Neutrophil (primary cell): ENCODE results near the gene NBEA.
A peak's percentile ranks its signal among the peaks of the same experiment; 100 is the strongest.

Experiments used
- H3K27ac ChIP-seq: fragments of 200-600 bp; sonication (generic); 2 replicates; pipeline ENCODE4 v1.5.1; 2016; ENCODE audit warnings: mild to moderate bottlenecking, moderate library complexity
- H3K27me3 ChIP-seq: fragments of 200-600 bp; sonication (generic); 2 replicates; pipeline ENCODE4 v1.6.0; 2016; ENCODE audit warnings: mild to moderate bottlenecking
- H3K36me3 ChIP-seq: fragments of 200-600 bp; sonication (generic); 2 replicates; pipeline ENCODE4 v1.5.1; 2017
- H3K4me1 ChIP-seq, 2 experiments: fragments of 200-600 bp in 1 of 2; sonication (generic) in 1 of 2; 1 replicate in 1 of 2; 2 replicates in 1 of 2; pipeline versions ENCODE4 v1.5.1 to v1.6.1; 2013 to 2016; ENCODE audit warnings: low read depth in 1 of 2, low read length in 1 of 2, mild to moderate bottlenecking in 1 of 2, moderate library complexity in 1 of 2; ENCODE audit not compliant: control insufficient read depth in 1 of 2, insufficient read depth in 1 of 2
- H3K4me3 ChIP-seq, 2 experiments: fragments of 200-600 bp in 1 of 2; sonication (generic) in 1 of 2; 1 replicate in 1 of 2; 2 replicates in 1 of 2; pipeline ENCODE4 v1.5.1; 2013 to 2016; ENCODE audit warnings: low read depth in 1 of 2, low read length in 1 of 2, mild to moderate bottlenecking in 1 of 2, moderate library complexity in 1 of 2
- H3K9me3 ChIP-seq: fragments of 200-600 bp; sonication (generic); 2 replicates; pipeline ENCODE4 v1.5.1; 2016
- CTCF ChIP-seq: fragments of 200-600 bp; sonication (generic); IDR thresholded peaks from 2 replicates; pipeline ENCODE4 v1.5.1; 2016; ENCODE audit warnings: antibody characterized with exemption

Gene NBEA

GRCh38 chr13:35716729-35717128 is 774.7 kb downstream of the NBEA start:
- no peak overlapping the region for H3K27ac ChIP-seq
- TF ChIP-seq CTCF: no peak
- no peaks in the 10 kb centered on the region for H3K9me3 ChIP-seq
- no peaks in the 10 kb centered on the region for H3K36me3 ChIP-seq
- peaks cover 1% of the 10 kb centered on the region for H3K27me3 ChIP-seq
- no peaks in the 10 kb centered on the region for H3K4me1 ChIP-seq
- H3K4me3 ChIP-seq: no peak overlapping the region

- H3K4me1 ChIP-seq: no peaks in the 10 kb centered on the region
- no peak overlapping the region for H3K27ac ChIP-seq
- H3K36me3 ChIP-seq: no peaks in the 10 kb centered on the region
- H3K27me3 ChIP-seq: peaks cover 9% of the 10 kb centered on the region
- H3K4me3 ChIP-seq: no peak overlapping the region
- H3K9me3 ChIP-seq: no peaks in the 10 kb centered on the region
- no peak for TF ChIP-seq CTCF
These were observed 776.0 kb downstream of the NBEA start for GRCh38 chr13:35718084-35718483.

DNA sequence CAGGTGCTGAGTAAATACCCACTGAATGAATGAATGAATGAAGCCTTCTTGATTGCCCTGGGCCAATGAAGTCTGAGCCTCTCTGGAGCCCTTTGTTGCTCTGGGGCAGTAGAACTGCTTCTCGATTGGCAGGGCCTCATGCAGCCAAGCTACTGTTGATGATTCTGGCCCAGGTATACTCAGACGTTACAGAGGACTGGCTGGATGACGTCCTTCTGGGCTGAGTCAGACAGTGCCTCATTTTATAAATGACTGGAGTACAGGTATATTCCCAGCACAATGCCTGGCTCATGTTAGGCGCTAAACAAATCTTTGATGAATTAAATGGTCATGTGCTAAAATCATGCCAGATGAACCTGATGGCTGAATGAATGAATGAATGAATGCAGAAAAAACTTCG is 778.2 kb downstream of the NBEA start:
- no peak overlapping the region for H3K27ac ChIP-seq
- H3K4me1 ChIP-seq: no peaks in the 10 kb centered on the region
- peaks cover 15% of the 10 kb centered on the region for H3K27me3 ChIP-seq
- no peaks in the 10 kb centered on the region for H3K9me3 ChIP-seq
- H3K36me3 ChIP-seq: no peaks in the 10 kb centered on the region
- H3K4me3 ChIP-seq: no peak overlapping the region
- TF ChIP-seq CTCF: no peak

- Histone ChIP-seq H3K27ac (no peak overlapping the region), H3K4me3 (no peak overlapping the region)
- TF ChIP-seq CTCF: peak; percentile 28
These were observed 778.9 kb downstream of the NBEA start for GRCh38 chr13:35720690-35721554.

More at GRCh38 chr13:35720690-35721554, 778.9 kb downstream of the NBEA start:
- Histone ChIP-seq H3K27me3 (peaks cover 15% of the 10 kb centered on the region), H3K4me1 (no peaks in the 10 kb centered on the region), H3K36me3 (no peaks in the 10 kb centered on the region), H3K9me3 (no peaks in the 10 kb centered on the region)
